K562 (cell line): ENCODE measurements around the gene KCNK2. TPM values are rescaled to one million over a fixed set of nuclear protein-coding genes. Genes with fewer than 3 reads are reported as not detected.

ENCODE experiments used
- ERF ChIP-seq: fragments of 450-650 bp; formaldehyde crosslinking; IDR thresholded peaks from 2 replicates; pipeline ENCODE4 v1.4.0; 2020; ENCODE audit warnings: mild to moderate bottlenecking, mixed read lengths
- FOXA3 ChIP-seq, 2 experiments: fragments of 450-650 bp in 1 of 2; sonication (generic) in 1 of 2; formaldehyde crosslinking; IDR thresholded peaks in 1 of 2; conservative IDR thresholded peaks in 1 of 2; 2 replicates each; pipeline versions ENCODE4 v1.4.0 to v1.8.0; 2020 to 2022; ENCODE audit warnings: mild to moderate bottlenecking in 2 of 2, missing genetic modification reagents in 1 of 2
- GATA2 ChIP-seq: sonication (generic); formaldehyde crosslinking; IDR thresholded peaks from 2 replicates; pipeline ENCODE4 v1.4.0; 2020; ENCODE audit warnings: mild to moderate bottlenecking, missing genetic modification reagents
- KAT2B ChIP-seq: IDR thresholded peaks from one replicate; pipeline ENCODE4 v1.6.1; 2012; ENCODE audit warnings: low read depth, mild to moderate bottlenecking, control low read depth, inconsistent platforms, low read length, moderate library complexity
- polyA plus RNA-seq, 8 experiments: library from polyadenylated mRNA; depleted of rRNA in 4 of 8; stranded (reverse) in 5 of 8; unstranded in 3 of 8; fragments of >200 nt; fragmentation: Nextera tagmentation in 2 of 8; fragmentation: Illumina TruSeq in 1 of 8; extraction: Ambion mirVana in 2 of 8; extraction: Trizol in 1 of 8; gene quantifications; 2 replicates each; pipeline versions ENCODE4 v1.2.1 to v1.2.3, GENCODE V29; 2011 to 2014; ENCODE audit warnings: inconsistent platforms in 1 of 8, missing spikeins in 1 of 8
- total RNA-seq, 7 experiments: library from RNA; depleted of rRNA in 6 of 7; stranded (reverse); fragments of >200 nt in 6 of 7; fragmentation: Illumina TruSeq in 2 of 7; extraction: Trizol in 2 of 7; gene quantifications; 2 replicates each; pipeline versions ENCODE4 v1.2.1 to v1.2.3, GENCODE V29; 2011 to 2021; ENCODE audit warnings: low replicate concordance in 1 of 7
- TF ChIP-seq, protein P1 (sequence below): fragments of 200-600 bp; sonication (generic); IDR thresholded peaks from one replicate; pipeline ENCODE4 v1.6.1; 2012; ENCODE audit warnings: mild to moderate bottlenecking, low read depth, low read length, inconsistent platforms
- TF ChIP-seq, protein P2 (sequence below): sonication (generic); formaldehyde crosslinking; IDR thresholded peaks from 2 replicates; pipeline ENCODE4 v1.8.0; 2022; ENCODE audit warnings: missing genetic modification reagents, mild to moderate bottlenecking, moderate library complexity, borderline replicate concordance

The KCNK2 gene
- total and polyA plus RNA-seq, 9 of the 15 experiments (the other 6 are each of a cell fraction or from before 2014, with no cell fraction given): 0.04 to 0.13 (median 0.05) TPM; not detected in 3

DNA sequence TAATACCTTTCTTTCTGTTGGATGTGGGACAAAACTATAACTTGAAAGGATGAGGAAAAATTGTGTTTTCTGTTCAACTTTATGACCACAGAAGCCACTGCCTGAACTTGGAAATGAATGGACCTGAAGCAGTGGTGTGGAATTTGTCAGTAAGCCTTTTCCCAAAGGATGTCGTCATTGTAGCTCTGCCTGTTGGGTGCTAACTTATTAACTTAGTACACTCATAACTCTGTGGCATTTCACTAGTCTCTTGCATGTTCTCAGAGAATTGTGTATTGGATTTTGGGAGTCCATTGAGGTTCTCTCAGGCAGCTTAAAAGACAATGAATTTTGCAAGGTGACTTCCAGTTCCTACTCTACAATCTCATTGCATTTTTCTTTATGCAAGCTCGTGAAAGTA lies 49.6 kb downstream of the KCNK2 start (continued):
- TF ChIP-seq, protein P1, sequence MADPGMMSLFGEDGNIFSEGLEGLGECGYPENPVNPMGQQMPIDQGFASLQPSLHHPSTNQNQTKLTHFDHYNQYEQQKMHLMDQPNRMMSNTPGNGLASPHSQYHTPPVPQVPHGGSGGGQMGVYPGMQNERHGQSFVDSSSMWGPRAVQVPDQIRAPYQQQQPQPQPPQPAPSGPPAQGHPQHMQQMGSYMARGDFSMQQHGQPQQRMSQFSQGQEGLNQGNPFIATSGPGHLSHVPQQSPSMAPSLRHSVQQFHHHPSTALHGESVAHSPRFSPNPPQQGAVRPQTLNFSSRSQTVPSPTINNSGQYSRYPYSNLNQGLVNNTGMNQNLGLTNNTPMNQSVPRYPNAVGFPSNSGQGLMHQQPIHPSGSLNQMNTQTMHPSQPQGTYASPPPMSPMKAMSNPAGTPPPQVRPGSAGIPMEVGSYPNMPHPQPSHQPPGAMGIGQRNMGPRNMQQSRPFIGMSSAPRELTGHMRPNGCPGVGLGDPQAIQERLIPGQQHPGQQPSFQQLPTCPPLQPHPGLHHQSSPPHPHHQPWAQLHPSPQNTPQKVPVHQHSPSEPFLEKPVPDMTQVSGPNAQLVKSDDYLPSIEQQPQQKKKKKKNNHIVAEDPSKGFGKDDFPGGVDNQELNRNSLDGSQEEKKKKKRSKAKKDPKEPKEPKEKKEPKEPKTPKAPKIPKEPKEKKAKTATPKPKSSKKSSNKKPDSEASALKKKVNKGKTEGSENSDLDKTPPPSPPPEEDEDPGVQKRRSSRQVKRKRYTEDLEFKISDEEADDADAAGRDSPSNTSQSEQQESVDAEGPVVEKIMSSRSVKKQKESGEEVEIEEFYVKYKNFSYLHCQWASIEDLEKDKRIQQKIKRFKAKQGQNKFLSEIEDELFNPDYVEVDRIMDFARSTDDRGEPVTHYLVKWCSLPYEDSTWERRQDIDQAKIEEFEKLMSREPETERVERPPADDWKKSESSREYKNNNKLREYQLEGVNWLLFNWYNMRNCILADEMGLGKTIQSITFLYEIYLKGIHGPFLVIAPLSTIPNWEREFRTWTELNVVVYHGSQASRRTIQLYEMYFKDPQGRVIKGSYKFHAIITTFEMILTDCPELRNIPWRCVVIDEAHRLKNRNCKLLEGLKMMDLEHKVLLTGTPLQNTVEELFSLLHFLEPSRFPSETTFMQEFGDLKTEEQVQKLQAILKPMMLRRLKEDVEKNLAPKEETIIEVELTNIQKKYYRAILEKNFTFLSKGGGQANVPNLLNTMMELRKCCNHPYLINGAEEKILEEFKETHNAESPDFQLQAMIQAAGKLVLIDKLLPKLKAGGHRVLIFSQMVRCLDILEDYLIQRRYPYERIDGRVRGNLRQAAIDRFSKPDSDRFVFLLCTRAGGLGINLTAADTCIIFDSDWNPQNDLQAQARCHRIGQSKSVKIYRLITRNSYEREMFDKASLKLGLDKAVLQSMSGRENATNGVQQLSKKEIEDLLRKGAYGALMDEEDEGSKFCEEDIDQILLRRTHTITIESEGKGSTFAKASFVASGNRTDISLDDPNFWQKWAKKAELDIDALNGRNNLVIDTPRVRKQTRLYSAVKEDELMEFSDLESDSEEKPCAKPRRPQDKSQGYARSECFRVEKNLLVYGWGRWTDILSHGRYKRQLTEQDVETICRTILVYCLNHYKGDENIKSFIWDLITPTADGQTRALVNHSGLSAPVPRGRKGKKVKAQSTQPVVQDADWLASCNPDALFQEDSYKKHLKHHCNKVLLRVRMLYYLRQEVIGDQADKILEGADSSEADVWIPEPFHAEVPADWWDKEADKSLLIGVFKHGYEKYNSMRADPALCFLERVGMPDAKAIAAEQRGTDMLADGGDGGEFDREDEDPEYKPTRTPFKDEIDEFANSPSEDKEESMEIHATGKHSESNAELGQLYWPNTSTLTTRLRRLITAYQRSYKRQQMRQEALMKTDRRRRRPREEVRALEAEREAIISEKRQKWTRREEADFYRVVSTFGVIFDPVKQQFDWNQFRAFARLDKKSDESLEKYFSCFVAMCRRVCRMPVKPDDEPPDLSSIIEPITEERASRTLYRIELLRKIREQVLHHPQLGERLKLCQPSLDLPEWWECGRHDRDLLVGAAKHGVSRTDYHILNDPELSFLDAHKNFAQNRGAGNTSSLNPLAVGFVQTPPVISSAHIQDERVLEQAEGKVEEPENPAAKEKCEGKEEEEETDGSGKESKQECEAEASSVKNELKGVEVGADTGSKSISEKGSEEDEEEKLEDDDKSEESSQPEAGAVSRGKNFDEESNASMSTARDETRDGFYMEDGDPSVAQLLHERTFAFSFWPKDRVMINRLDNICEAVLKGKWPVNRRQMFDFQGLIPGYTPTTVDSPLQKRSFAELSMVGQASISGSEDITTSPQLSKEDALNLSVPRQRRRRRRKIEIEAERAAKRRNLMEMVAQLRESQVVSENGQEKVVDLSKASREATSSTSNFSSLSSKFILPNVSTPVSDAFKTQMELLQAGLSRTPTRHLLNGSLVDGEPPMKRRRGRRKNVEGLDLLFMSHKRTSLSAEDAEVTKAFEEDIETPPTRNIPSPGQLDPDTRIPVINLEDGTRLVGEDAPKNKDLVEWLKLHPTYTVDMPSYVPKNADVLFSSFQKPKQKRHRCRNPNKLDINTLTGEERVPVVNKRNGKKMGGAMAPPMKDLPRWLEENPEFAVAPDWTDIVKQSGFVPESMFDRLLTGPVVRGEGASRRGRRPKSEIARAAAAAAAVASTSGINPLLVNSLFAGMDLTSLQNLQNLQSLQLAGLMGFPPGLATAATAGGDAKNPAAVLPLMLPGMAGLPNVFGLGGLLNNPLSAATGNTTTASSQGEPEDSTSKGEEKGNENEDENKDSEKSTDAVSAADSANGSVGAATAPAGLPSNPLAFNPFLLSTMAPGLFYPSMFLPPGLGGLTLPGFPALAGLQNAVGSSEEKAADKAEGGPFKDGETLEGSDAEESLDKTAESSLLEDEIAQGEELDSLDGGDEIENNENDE: no peak
- TF ChIP-seq FOXA3 (CRISPR knock-in tag; conservative IDR thresholded peaks at IDR 0.05 in 1 of 2, IDR thresholded peaks at IDR 0.05 in 1 of 2) (no peak), ERF (CRISPR knock-in tag) (no peak), KAT2B (no peak), GATA2 (CRISPR knock-in tag) (no peak)
- TF ChIP-seq, protein P2, sequence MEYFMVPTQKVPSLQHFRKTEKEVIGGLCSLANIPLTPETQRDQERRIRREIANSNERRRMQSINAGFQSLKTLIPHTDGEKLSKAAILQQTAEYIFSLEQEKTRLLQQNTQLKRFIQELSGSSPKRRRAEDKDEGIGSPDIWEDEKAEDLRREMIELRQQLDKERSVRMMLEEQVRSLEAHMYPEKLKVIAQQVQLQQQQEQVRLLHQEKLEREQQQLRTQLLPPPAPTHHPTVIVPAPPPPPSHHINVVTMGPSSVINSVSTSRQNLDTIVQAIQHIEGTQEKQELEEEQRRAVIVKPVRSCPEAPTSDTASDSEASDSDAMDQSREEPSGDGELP (CRISPR knock-in tag): no peak
